HepG2 (cell line): Measurements from ENCODE around the gene ITGB6. TPM values are rescaled to one million over a fixed set of nuclear protein-coding genes. Genes with fewer than 3 reads are reported as not detected.
A peak's percentile ranks its signal among the peaks of the same experiment; 100 is the strongest.

Experiments used
- ATAC-seq: fragments of 200-7000 bp; cut with Tn5 transposase; 3 replicates; pipeline ENCODE4 v1.9.1; 2020; ENCODE audit warnings: mild to moderate bottlenecking, moderate library complexity
- BruUV-seq: library from RNA; stranded (reverse); fragments of 400-500 nt; replicated peaks from 2 replicates; lab custom pipeline; 2021; lab: Mats Ljungman, UMichigan
- CTCF ChIA-PET: fragments of 300-600 bp; formaldehyde crosslinking; extraction: SDS; loops from one replicate; lab custom pipeline; 2021; ENCODE audit warnings: low total read pairs, inconsistent platforms, low intra/inter-chr PET ratio; lab: Yijun Ruan, JAX
- POLR2A ChIA-PET: fragments of 350-600 bp; sonication (Branson Sonifier 250); formaldehyde crosslinking; loops from one replicate; lab custom pipeline; 2020; ENCODE audit warnings: antibody characterized with exemption, inconsistent platforms; lab: Yijun Ruan, JAX
- DNase-seq: peaks from one replicate; pipeline ENCODE4 v3.0.0-alpha.2; 2015; ENCODE audit warnings: low spot score
- FAIRE-seq: peaks from 3 replicates; lab custom pipeline; 2011; peaks lifted over from hg19 to GRCh38; lab: Jason Lieb, UNC
- H2AFZ ChIP-seq: one replicate; pipeline ENCODE4 v1.6.1; 2011; ENCODE audit warnings: low read length, inconsistent platforms
- H3K27ac ChIP-seq: fragments of 300-600 bp; 3 replicates; pipeline ENCODE4 v1.8.0; 2011; ENCODE audit warnings: mixed run types, mild to moderate bottlenecking, mixed read lengths, low read length, inconsistent platforms; ENCODE audit not compliant: insufficient read depth; ENCODE audit errors: extremely low read length
- H3K27me3 ChIP-seq, 2 experiments: fragments of 200-600 bp in 1 of 2; 2 replicates in 1 of 2; 3 replicates in 1 of 2; pipeline versions ENCODE4 v1.6.0 to v1.8.0; 2011; ENCODE audit warnings: low read length in 2 of 2, mild to moderate bottlenecking in 2 of 2, moderate library complexity in 2 of 2, inconsistent platforms in 1 of 2; ENCODE audit not compliant: insufficient read depth in 2 of 2, control insufficient read depth in 1 of 2
- H3K36me3 ChIP-seq, 2 experiments: fragments of 200-600 bp in 1 of 2; replicated peaks in 1 of 2; 2 replicates in 1 of 2; 3 replicates in 1 of 2; pipeline versions ENCODE4 v1.5.1 to v1.8.0; 2011; ENCODE audit warnings: low read length in 2 of 2, inconsistent platforms in 1 of 2; ENCODE audit not compliant: insufficient read depth in 2 of 2, control insufficient read depth in 1 of 2
- H3K4me1 ChIP-seq: 2 replicates; pipeline ENCODE4 v1.5.1; 2012; ENCODE audit warnings: low read length, inconsistent platforms; ENCODE audit not compliant: insufficient read depth
- H3K4me2 ChIP-seq: 2 replicates; pipeline ENCODE4 v1.6.0; 2011; ENCODE audit warnings: low read depth, low read length, inconsistent platforms
- H3K4me3 ChIP-seq, 3 experiments: fragments of 200-600 bp in 1 of 3; sonication (generic), shearing (Covaris generic) in 1 of 3; replicated peaks in 1 of 3; 2 replicates each; pipeline ENCODE4 v1.5.1; 2011 to 2016; ENCODE audit warnings: low read length in 3 of 3, inconsistent platforms in 2 of 3, low read depth in 2 of 3, mild to moderate bottlenecking in 2 of 3, control low read depth in 1 of 3, mixed read lengths in 1 of 3; ENCODE audit not compliant: insufficient read depth in 1 of 3
- H3K79me2 ChIP-seq: one replicate; pipeline ENCODE4 v1.6.1; 2011; ENCODE audit warnings: low read length, inconsistent platforms; ENCODE audit not compliant: insufficient read depth
- H3K9ac ChIP-seq: 2 replicates; pipeline ENCODE4 v1.6.0; 2011; ENCODE audit warnings: mild to moderate bottlenecking, low read depth, low read length, inconsistent platforms; ENCODE audit not compliant: insufficient read depth
- H3K9me3 ChIP-seq: 2 replicates; pipeline ENCODE4 v1.5.1; 2012; ENCODE audit warnings: mild to moderate bottlenecking, low read length
- H4K20me1 ChIP-seq: 2 replicates; pipeline ENCODE4 v1.6.0; 2011; ENCODE audit warnings: inconsistent platforms, mild to moderate bottlenecking, low read length, moderate library complexity; ENCODE audit not compliant: insufficient read depth
- MAFF ChIP-seq: IDR thresholded peaks from 2 replicates; pipeline ENCODE4 v1.6.1; 2011; ENCODE audit warnings: low read depth, low read length, improper control_type of control experiment
- PAF1 ChIP-seq: IDR thresholded peaks from 2 replicates; pipeline ENCODE4 v1.6.1; 2016; ENCODE audit warnings: missing genetic modification reagents, missing compliant biosample characterization
- SP2 ChIP-seq: sonication (generic); formaldehyde crosslinking; IDR thresholded peaks from 2 replicates; pipeline ENCODE4 v1.5.1; 2020; ENCODE audit warnings: mild to moderate bottlenecking, missing genetic modification reagents
- ZNF205 ChIP-seq: IDR thresholded peaks from 2 replicates; pipeline ENCODE4 v1.6.1; 2018; ENCODE audit warnings: missing biosample characterization, missing genetic modification reagents
- ZNF230 ChIP-seq: sonication (generic); formaldehyde crosslinking; IDR thresholded peaks from 2 replicates; pipeline ENCODE4 v1.4.0; 2020; ENCODE audit warnings: mild to moderate bottlenecking, missing genetic modification reagents
- ZNF292 ChIP-seq: sonication (generic); formaldehyde crosslinking; IDR thresholded peaks from 2 replicates; pipeline ENCODE4 v1.8.1; 2022; ENCODE audit warnings: mild to moderate bottlenecking, low read depth, missing genetic modification reagents, borderline replicate concordance
- ZNF556 ChIP-seq: sonication (generic); formaldehyde crosslinking; IDR thresholded peaks from 2 replicates; pipeline ENCODE4 v1.4.0; 2020; ENCODE audit warnings: mild to moderate bottlenecking, missing genetic modification reagents, borderline replicate concordance
- ZNF646 ChIP-seq: sonication (generic); formaldehyde crosslinking; IDR thresholded peaks from 2 replicates; pipeline ENCODE4 v1.9.0; 2021; ENCODE audit warnings: mild to moderate bottlenecking, missing genetic modification reagents
- WGBS: methylation state at CpG from one replicate; pipeline ENCODE4 v1.1.6; 2017; ENCODE audit warnings: low lambda C conversion rate; 5-methylcytosine and 5-hydroxymethylcytosine counted together
- in situ Hi-C: cut with HindIII; loops from 2 replicates; pipeline ENCODE4 v1.10.0; 2017; ENCODE audit warnings: low pct_unique_long_range_greater_than_20kb; ENCODE audit not compliant: extremely low pct_ligation_motif_present
- intact Hi-C: fragments of 100-400 bp; cut with micrococcal nuclease; formaldehyde crosslinking; loops from one replicate; pipeline ENCODE4 v1.10.0; 2022; ENCODE audit not compliant: unreplicated experiment
- polyA plus RNA-seq, 8 experiments: library from polyadenylated mRNA; depleted of rRNA in 3 of 8; stranded (reverse) in 7 of 8; unstranded in 1 of 8; fragments of >200 nt; fragmentation: Illumina TruSeq in 4 of 8; extraction: Trizol in 4 of 8; gene quantifications; 2 replicates each; pipeline versions ENCODE4 v1.2.1 to v1.2.3, GENCODE V29; 2011 to 2016; ENCODE audit warnings: low read depth in 4 of 8, missing spikeins in 1 of 8, mixed read lengths in 1 of 8; ENCODE audit not compliant: insufficient read depth in 1 of 8
- total RNA-seq, 5 experiments: library from RNA; depleted of rRNA; stranded (reverse); fragments of >200 nt; fragmentation: Illumina TruSeq; extraction: Trizol; gene quantifications; 2 replicates each; pipeline ENCODE4 v1.2.3, GENCODE V29; 2016; ENCODE audit warnings: low read depth in 1 of 5
- TF ChIP-seq, protein P1 (sequence below): sonication (generic); formaldehyde crosslinking; IDR thresholded peaks from 2 replicates; pipeline ENCODE4 v1.8.1; 2023; ENCODE audit warnings: mild to moderate bottlenecking, missing genetic modification reagents, borderline replicate concordance
- TF ChIP-seq, protein P2 (sequence below): sonication (generic); formaldehyde crosslinking; IDR thresholded peaks from 2 replicates; pipeline ENCODE4 v1.5.1; 2020; ENCODE audit warnings: missing genetic modification reagents, mild to moderate bottlenecking, borderline replicate concordance

Gene ITGB6
- total and polyA plus RNA-seq, 2 of the 13 experiments (the other 11 are each of a cell fraction or from before 2014, with no cell fraction given): not detected

DNA sequence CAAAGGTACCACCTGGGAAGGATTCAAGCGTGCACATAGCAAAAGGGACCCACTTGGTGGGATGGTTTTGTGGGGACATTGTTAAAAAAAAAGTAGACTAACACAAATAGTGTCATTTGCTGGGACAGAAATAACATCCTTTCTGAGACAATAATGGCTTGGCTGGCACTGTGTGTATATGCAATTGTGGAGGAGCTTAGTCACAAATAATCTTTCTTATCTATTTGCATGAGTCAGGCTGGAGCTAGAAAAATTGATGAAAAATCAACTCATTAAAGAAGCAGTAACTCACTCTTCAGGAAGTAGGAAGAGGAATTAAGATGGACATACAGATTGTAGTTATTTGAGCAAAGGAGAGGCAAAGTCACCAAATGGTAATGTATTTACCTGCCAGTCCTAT lies 29.5 kb upstream of the ITGB6 start (continued):
- TF ChIP-seq, protein P1, sequence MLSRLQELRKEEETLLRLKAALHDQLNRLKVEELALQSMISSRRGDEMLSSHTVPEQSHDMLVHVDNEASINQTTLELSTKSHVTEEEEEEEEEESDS (CRISPR knock-in tag): no peak
- TF ChIP-seq ZNF556 (CRISPR knock-in tag): no peak
- TF ChIP-seq, protein P2, sequence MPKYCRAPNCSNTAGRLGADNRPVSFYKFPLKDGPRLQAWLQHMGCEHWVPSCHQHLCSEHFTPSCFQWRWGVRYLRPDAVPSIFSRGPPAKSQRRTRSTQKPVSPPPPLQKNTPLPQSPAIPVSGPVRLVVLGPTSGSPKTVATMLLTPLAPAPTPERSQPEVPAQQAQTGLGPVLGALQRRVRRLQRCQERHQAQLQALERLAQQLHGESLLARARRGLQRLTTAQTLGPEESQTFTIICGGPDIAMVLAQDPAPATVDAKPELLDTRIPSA: no peak
- TF ChIP-seq ZNF230 (CRISPR knock-in tag): no peak
- no peak for TF ChIP-seq ZNF205 (CRISPR knock-in tag)
- TF ChIP-seq ZNF292: no peak
- no peak for TF ChIP-seq PAF1 (CRISPR knock-in tag)
- no peak for TF ChIP-seq SP2
- TF ChIP-seq, all 625 proteins: peak for 0

DNA sequence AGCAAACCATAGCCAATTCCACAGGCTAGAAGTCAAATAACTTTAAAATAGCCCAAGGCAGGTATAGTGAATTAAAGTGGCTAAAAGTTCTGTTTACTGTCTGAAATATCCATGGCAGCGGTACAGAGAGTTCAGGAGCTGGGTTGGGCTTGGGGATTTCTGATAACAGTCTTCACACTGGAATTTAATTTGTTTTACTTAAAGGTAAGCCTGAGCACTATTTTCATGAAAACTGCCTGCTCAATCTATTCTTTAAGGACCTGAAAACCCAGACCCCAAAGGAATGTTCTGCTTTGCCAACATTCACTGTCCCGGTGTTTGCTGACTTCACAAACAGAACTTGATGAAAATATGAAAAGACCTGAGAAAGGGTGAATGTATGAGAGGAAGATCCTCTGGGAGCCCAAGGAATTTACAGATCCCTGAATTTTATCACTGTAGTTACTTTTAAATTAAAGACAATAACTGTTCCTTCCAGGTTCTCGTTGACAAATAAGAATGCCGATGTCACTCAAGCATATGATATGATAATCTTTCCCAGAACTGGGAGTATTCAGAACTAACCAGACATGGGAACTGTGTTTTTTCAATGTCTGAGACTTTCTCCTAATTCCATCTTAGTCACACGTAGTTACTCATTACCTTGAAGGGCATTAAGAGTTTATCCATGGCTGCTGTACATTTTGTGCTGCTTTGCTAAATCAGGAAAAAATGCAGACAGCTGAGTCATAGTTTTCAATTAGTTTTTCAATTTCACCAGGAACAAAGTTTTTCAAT lies 28.3 kb upstream of the ITGB6 start:
- ChIA-PET CTCF (no interaction called here), POLR2A (no interaction called here)
- FAIRE-seq: no peak
- Histone ChIP-seq H3K4me3 (no peak overlapping the region), H4K20me1 (no peaks in the 10 kb centered on the region), H3K27me3 (no peaks in the 10 kb centered on the region; a peak in 2 of 5 replicates), H3K9me3 (no peaks in the 10 kb centered on the region), H2AFZ (no peak overlapping the region), H3K79me2 (no peaks in the 10 kb centered on the region), H3K4me2 (no peak overlapping the region), H3K36me3 (no peaks in the 10 kb centered on the region), H3K9ac (no peak overlapping the region), H3K4me1 (peaks cover 27% of the 10 kb centered on the region), H3K27ac (no peak overlapping the region)
- WGBS: 10% methylated on average over 5 of the region's 5 CpGs
- in situ Hi-C loops (no loop called here), intact Hi-C loops (no loop called here)
- no peak for ATAC-seq
- DNase-seq: no peak
- BruUV-seq: no TSS peak
- TF ChIP-seq MAFF: peak; percentile 33; the same call in 1 of the 2 replicates
- no peak for TF ChIP-seq ZNF646 (CRISPR knock-in tag)
